ENCODE data around the gene CAPN1. TPM values are rescaled to one million over a fixed set of nuclear protein-coding genes. Genes with fewer than 3 reads are reported as not detected.
"Not testable (repeated sequence)": the region's sequence is repeated elsewhere in the genome, so short reads cannot be mapped to it uniquely, and the experiment has no call there.

Gene CAPN1
- total RNA-seq, 1 donor from 2014 or later: 24.3 TPM

GRCh38 chr11:65242389-65242788, 60.7 kb downstream of the CAPN1 start:
- H3K4me1 ChIP-seq: peaks cover 8% of the 10 kb centered on the region
- no peaks in the 10 kb centered on the region for H3K27me3 ChIP-seq
- peaks cover 7% of the 10 kb centered on the region for H3K4me1 Mint-ChIP-seq
- no peak overlapping the region for H2AFZ ChIP-seq (replicated peaks)
- no peaks in the 10 kb centered on the region for H4K20me1 ChIP-seq (ENCODE audit: low read depth)
- no peak for TF ChIP-seq CTCF (IDR thresholded peaks at IDR 0.05)
- no peak for TF ChIP-seq EZH2 (IDR thresholded peaks at IDR 0.05)
- TF ChIP-seq EZH2phosphoT487 (IDR thresholded peaks at IDR 0.05): no peak
- DNase-seq (ENCODE audit: low spot score): no peak
- H3K9ac ChIP-seq: no peak overlapping the region
- no peak overlapping the region for H3K27ac Mint-ChIP-seq
- H3K36me3 Mint-ChIP-seq: no peaks in the 10 kb centered on the region
- no peaks in the 10 kb centered on the region for H3F3A ChIP-seq (ENCODE audit: low read depth)
- no peaks in the 10 kb centered on the region for H3K36me3 ChIP-seq
- no peak overlapping the region for H3K27ac ChIP-seq
- H3K27me3 Mint-ChIP-seq (ENCODE audit: insufficient read depth, low read depth): no peaks in the 10 kb centered on the region
- peaks cover 3% of the 10 kb centered on the region for H3K9me3 Mint-ChIP-seq
- H3K9me3 ChIP-seq (ENCODE audit: low read depth): no peaks in the 10 kb centered on the region
- no peak overlapping the region for H3K4me3 ChIP-seq
- no peaks in the 10 kb centered on the region for H3K79me2 ChIP-seq (ENCODE audit: low read depth)
- H3K4me2 ChIP-seq: no peak overlapping the region
- H3K4me3 Mint-ChIP-seq: no peak overlapping the region

- Histone ChIP-seq H3K4me3 (no peak overlapping the region), H3K4me1 (peaks cover 8% of the 10 kb centered on the region), H3K9me3 (ENCODE audit: low read depth) (no peaks in the 10 kb centered on the region), H4K20me1 (ENCODE audit: low read depth) (no peaks in the 10 kb centered on the region), H2AFZ (replicated peaks) (no peak overlapping the region), H3K9ac (no peak overlapping the region), H3K79me2 (ENCODE audit: low read depth) (no peaks in the 10 kb centered on the region), H3K4me2 (no peak overlapping the region), H3K36me3 (no peaks in the 10 kb centered on the region), H3K27ac (no peak overlapping the region), H3K27me3 (no peaks in the 10 kb centered on the region), H3F3A (ENCODE audit: low read depth) (no peaks in the 10 kb centered on the region)
- peaks cover 3% of the 10 kb centered on the region for H3K9me3 Mint-ChIP-seq
- no peak for DNase-seq (ENCODE audit: low spot score)
- H3K4me1 Mint-ChIP-seq: peaks cover 6% of the 10 kb centered on the region
- no peak overlapping the region for H3K4me3 Mint-ChIP-seq
- no peaks in the 10 kb centered on the region for H3K27me3 Mint-ChIP-seq (ENCODE audit: insufficient read depth, low read depth)
- H3K27ac Mint-ChIP-seq: no peak overlapping the region
- no peaks in the 10 kb centered on the region for H3K36me3 Mint-ChIP-seq
- TF ChIP-seq EZH2 (IDR thresholded peaks at IDR 0.05) (no peak), EZH2phosphoT487 (IDR thresholded peaks at IDR 0.05) (no peak), CTCF (IDR thresholded peaks at IDR 0.05) (no peak)
Observed at GRCh38 chr11:65243797-65244196, 62.1 kb downstream of the CAPN1 start.

- H3K36me3 ChIP-seq; DNase-seq (ENCODE audit: low spot score); H3K4me2 ChIP-seq; H3K4me1 ChIP-seq; H3F3A ChIP-seq (ENCODE audit: low read depth); H3K36me3 Mint-ChIP-seq; H2AFZ ChIP-seq (replicated peaks); H3K27me3 ChIP-seq; H4K20me1 ChIP-seq (ENCODE audit: low read depth); H3K9ac ChIP-seq; H3K79me2 ChIP-seq (ENCODE audit: low read depth); H3K4me3 Mint-ChIP-seq; H3K9me3 Mint-ChIP-seq; H3K9me3 ChIP-seq (ENCODE audit: low read depth); H3K27me3 Mint-ChIP-seq (ENCODE audit: insufficient read depth, low read depth); H3K27ac ChIP-seq; H3K27ac Mint-ChIP-seq; H3K4me3 ChIP-seq; H3K4me1 Mint-ChIP-seq: not testable (repeated sequence)
Observed at GRCh38 chr11:65245046-65245445, 63.3 kb downstream of the CAPN1 start.

- Histone ChIP-seq H3K4me2 (no peak overlapping the region), H3K4me3 (no peak overlapping the region), H3K4me1 (peaks cover 8% of the 10 kb centered on the region), H3K9me3 (ENCODE audit: low read depth) (no peaks in the 10 kb centered on the region), H3K9ac (no peak overlapping the region), H3K27me3 (no peaks in the 10 kb centered on the region), H3F3A (ENCODE audit: low read depth) (no peaks in the 10 kb centered on the region), H3K79me2 (ENCODE audit: low read depth) (no peaks in the 10 kb centered on the region), H3K36me3 (no peaks in the 10 kb centered on the region), H2AFZ (replicated peaks) (no peak overlapping the region), H4K20me1 (ENCODE audit: low read depth) (no peaks in the 10 kb centered on the region), H3K27ac (no peak overlapping the region)
- TF ChIP-seq EZH2 (IDR thresholded peaks at IDR 0.05): no peak
- no peak for TF ChIP-seq EZH2phosphoT487 (IDR thresholded peaks at IDR 0.05)
- no peak for TF ChIP-seq CTCF (IDR thresholded peaks at IDR 0.05)
- no peaks in the 10 kb centered on the region for H3K9me3 Mint-ChIP-seq
- no peaks in the 10 kb centered on the region for H3K27me3 Mint-ChIP-seq (ENCODE audit: insufficient read depth, low read depth)
- H3K4me1 Mint-ChIP-seq: peaks cover 2% of the 10 kb centered on the region
- DNase-seq (ENCODE audit: low spot score): no peak
- no peak overlapping the region for H3K27ac Mint-ChIP-seq
- no peak overlapping the region for H3K4me3 Mint-ChIP-seq
- no peaks in the 10 kb centered on the region for H3K36me3 Mint-ChIP-seq
Observed at GRCh38 chr11:65246506-65246905, 64.8 kb downstream of the CAPN1 start.

GRCh38 chr11:65248184-65248710, 66.5 kb downstream of the CAPN1 start:
- H3K9ac ChIP-seq; H3K9me3 Mint-ChIP-seq; H3K4me3 Mint-ChIP-seq; H3K4me1 ChIP-seq; H3K4me3 ChIP-seq; H2AFZ ChIP-seq (replicated peaks); DNase-seq (ENCODE audit: low spot score); H3K27ac ChIP-seq; H3K27ac Mint-ChIP-seq; H3K36me3 Mint-ChIP-seq; H3K4me2 ChIP-seq; H3K36me3 ChIP-seq; H3K79me2 ChIP-seq (ENCODE audit: low read depth); H3K27me3 ChIP-seq; H3K9me3 ChIP-seq (ENCODE audit: low read depth); H3F3A ChIP-seq (ENCODE audit: low read depth); H3K27me3 Mint-ChIP-seq (ENCODE audit: insufficient read depth, low read depth); H3K4me1 Mint-ChIP-seq; H4K20me1 ChIP-seq (ENCODE audit: low read depth): not testable (repeated sequence)
